VCaP (cell line): ENCODE results near the gene THPO.
A peak's percentile ranks its signal among the peaks of the same experiment; 100 is the strongest.

Experiments
- H3K27ac ChIP-seq: fragments of 450-650 bp; 2 replicates; pipeline ENCODE4 v1.5.1; 2017
- TF ChIP-seq, protein P1 (sequence below): fragments of 450-650 bp; conservative IDR thresholded peaks from 2 replicates; pipeline ENCODE4 v1.5.1; 2017; ENCODE audit warnings: mild to moderate bottlenecking, moderate library complexity

Gene THPO

DNA sequence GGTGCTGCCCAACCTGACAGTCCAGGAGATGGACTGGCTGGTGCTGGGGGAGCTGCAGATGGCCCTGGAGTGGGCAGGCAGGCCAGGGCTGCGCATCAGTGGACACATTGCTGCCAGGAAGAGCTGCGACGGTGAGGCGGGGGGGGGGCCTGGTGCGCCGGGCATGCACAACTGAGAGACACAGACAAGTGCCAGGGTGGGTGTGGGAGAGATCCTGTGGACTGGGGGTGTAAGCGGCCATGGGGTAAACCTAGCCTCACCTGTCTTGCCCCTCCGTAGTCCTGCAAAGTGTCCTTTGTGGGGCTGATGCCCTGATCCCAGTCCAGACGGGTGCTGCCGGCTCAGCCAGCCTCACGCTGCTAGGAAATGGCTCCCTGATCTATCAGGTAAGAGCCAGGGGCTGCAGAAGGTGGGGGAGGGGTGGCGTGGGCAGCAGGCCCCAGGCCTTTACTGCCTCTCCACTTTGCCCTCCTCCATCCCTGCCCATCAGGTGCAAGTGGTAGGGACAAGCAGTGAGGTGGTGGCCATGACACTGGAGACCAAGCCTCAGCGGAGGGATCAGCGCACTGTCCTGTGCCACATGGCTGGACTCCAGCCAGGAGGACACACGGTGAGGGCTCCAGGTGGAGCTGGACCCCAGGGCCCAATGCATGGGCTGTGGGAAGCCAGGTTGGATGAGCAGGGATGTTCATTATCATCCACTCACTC is 5.2 kb upstream of the THPO start:
- TF ChIP-seq, protein P1, sequence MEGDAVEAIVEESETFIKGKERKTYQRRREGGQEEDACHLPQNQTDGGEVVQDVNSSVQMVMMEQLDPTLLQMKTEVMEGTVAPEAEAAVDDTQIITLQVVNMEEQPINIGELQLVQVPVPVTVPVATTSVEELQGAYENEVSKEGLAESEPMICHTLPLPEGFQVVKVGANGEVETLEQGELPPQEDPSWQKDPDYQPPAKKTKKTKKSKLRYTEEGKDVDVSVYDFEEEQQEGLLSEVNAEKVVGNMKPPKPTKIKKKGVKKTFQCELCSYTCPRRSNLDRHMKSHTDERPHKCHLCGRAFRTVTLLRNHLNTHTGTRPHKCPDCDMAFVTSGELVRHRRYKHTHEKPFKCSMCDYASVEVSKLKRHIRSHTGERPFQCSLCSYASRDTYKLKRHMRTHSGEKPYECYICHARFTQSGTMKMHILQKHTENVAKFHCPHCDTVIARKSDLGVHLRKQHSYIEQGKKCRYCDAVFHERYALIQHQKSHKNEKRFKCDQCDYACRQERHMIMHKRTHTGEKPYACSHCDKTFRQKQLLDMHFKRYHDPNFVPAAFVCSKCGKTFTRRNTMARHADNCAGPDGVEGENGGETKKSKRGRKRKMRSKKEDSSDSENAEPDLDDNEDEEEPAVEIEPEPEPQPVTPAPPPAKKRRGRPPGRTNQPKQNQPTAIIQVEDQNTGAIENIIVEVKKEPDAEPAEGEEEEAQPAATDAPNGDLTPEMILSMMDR = no peak

DNA sequence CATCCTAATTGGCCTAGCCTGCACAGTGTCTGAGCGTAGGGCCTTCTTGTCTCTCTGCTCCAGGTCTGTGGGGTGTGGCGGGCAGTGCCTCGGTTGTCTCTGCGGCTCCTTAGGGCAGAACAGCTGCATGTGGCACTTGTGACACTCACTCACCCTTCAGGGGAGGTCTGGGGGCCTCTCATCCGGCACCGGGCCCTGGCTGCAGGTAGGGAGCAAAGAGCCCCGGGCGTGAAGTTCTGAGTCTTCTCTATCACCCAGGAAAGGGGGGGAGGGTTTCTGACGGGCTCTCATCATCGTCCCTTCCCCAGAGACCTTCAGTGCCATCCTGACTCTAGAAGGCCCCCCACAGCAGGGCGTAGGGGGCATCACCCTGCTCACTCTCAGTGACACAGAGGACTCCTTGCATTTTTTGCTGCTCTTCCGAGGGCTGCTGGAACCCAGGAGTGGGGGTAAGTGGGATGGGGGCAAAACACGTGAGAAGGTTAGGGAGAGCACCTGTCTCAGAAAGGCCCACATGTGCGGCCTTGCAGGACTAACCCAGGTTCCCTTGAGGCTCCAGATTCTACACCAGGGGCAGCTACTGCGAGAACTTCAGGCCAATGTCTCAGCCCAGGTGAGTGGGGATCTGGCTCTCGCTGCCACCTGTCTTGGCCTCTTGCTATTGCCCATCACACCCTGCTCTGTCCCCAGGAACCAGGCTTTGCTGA is 4.5 kb upstream of the THPO start:
- TF ChIP-seq, protein P1 = no peak
- no peak overlapping the region for H3K27ac ChIP-seq

More for the DNA sequence above, 5.2 kb upstream of the THPO start:
- H3K27ac ChIP-seq = no peak overlapping the region

DNA sequence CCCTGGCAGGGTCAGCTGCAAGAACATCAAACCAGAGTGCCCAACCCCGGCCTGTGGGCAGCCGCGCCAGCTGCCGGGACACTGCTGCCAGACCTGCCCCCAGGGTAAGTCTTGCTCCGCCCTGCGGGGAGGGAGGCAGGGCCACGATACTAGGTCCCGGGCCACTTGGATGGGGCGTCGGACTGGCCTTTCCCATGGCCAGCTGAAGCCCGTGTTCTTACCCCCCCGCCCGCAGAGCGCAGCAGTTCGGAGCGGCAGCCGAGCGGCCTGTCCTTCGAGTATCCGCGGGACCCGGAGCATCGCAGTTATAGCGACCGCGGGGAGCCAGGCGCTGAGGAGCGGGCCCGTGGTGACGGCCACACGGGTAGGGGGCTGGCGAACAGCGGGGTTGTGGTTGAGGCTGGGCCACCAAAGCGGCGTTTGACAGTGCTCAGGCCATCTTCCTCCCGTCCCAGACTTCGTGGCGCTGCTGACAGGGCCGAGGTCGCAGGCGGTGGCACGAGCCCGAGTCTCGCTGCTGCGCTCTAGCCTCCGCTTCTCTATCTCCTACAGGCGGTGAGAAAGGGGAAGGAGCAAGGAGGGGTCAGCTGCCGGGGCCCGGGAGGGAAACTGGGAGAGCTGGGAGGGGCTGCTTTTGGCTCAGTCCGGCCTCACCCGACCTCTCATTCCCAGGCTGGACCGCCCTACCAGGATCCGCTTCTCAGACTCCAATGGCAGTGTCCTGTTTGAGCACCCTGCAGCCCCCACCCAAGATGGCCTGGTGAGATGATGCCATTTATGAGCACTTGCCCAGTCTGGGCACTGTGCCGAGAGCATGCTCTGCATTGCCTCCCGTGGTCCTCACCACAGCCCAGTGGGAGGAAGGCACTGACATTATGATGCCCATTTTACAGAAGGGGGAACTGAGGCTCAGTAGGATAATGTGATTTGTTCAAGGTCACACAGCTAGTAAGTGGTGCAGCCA is 3.5 kb upstream of the THPO start:
- TF ChIP-seq, protein P1 = no peak

DNA sequence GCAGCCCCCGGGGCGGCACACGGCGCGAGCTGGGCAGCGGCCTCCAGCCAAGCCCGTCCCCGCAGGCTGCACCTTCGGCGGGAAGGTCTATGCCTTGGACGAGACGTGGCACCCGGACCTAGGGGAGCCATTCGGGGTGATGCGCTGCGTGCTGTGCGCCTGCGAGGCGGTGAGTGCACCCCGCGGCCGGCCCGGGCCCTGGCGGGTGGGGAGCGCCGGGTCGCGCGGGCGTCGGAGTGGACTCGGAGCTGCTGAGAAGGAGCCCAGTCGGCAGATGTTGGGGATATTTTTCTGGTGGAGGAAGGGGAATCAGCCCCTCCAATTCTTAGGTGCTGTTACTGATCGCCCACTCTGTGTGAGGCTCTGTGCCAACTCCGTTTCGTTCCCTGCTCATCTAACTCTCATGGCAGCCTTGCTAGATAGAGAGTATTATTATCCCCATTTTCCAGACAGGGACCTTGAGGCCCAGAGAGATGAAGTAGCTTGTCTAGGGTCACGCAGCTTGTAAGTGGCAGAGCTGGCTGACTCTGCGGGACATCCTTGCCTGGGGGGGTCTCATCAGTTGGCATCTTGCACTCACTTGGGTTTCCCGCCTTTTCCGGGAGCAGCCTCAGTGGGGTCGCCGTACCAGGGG is 2.7 kb upstream of the THPO start:
- H3K27ac ChIP-seq = peak overlapping the region; percentile 30; the same call in 1 of the 2 replicates
- TF ChIP-seq, protein P1 = no peak

More for the DNA sequence above, 3.5 kb upstream of the THPO start:
- H3K27ac ChIP-seq = no peak overlapping the region

DNA sequence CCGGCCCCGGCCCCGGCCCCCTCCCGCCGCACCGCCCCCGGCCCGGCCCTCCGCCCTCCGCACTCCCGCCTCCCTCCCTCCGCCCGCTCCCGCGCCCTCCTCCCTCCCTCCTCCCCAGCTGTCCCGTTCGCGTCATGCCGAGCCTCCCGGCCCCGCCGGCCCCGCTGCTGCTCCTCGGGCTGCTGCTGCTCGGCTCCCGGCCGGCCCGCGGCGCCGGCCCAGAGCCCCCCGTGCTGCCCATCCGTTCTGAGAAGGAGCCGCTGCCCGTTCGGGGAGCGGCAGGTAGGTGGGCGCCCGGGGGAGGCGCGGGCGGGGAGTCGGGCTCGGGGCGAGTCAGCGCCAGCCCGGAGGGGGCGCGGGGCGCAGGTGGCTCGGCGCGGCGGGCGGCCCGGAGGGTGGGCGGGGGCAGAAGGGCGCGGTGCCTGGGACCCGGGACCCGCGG is 2.2 kb upstream of the THPO start:
- TF ChIP-seq, protein P1 = no peak
- peak overlapping the region; percentile 30; the same call in 1 of the 2 replicates for H3K27ac ChIP-seq

DNA sequence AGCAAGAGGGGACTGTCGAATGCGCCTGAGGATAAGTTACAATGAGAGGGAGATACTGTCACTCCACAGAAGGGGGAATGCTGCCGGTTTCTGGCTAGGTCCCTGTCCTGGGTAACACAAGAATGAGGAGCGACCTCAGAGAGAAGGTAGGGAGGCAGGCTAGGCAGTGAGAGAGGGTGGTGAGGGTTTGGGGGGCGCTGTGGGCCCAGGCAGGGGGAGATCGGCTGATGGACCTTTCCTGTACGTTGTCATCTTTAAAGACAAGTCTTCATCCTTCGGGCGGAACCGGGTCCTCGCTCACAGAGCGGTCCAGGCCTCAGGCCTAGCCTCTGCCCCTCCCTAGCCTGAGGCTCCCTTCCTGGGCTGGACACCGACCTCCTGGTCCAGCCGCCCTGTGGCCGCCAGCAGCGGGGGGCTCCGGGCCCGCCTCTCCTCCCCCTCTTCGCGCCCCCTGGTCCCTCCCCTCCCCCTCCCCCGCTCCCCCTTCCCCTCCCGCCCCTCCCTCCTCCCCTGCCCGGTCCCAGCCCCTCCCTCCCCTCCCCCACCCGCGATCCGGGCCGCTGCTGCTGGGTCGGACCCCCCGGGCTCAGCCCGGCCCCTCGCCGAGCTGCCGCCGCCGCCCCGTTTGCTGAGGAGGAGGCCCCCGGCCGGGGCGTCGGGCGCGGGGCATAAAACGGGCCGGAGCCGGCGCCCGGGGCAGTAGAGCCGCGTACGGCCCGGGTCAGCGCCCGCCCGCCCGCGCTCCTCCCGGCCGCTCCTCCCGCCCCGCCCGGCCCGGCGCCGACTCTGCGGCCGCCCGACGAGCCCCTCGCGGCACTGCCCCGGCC is 1.6 kb upstream of the THPO start, which contains the start of gene CHRD:
Gene CHRD (plus strand): TSS at position 697 of the 827 bp plus-strand sequence. CDS start 265 bp downstream, outside the sequence.
- TF ChIP-seq, protein P1 = no peak
- peak within 1 kb of the TSS; percentile 30; the same call in 1 of the 2 replicates for H3K27ac ChIP-seq
